ENCODE data around the gene HLA-DQA1. TPM values are rescaled to one million over a fixed set of nuclear protein-coding genes. Genes with fewer than 3 reads are reported as not detected.
"Not testable (repeated sequence)": the region's sequence is repeated elsewhere in the genome, so short reads cannot be mapped to it uniquely, and the experiment has no call there.

Gene HLA-DQA1
- total RNA-seq (10 to 100 TPM in 4 of 5 experiments, 1 to 10 TPM in 1; 8.5 to 43.4 (median 12.1) TPM), polyA plus RNA-seq (under 1 TPM; 0.59 to 0.67 TPM), total RNA-seq (not detected)

GRCh38 chr6:32637219-32637880, at the start of gene HLA-DQA1:
TSS of gene HLA-DQA1 (plus strand) at chr6:32637406. CDS start at chr6:32637459, 53 bp downstream.
- Mint-ChIP-seq H3K27me3 (peaks cover 0 to 49% (median 9%) of the 10 kb centered on the region in 5 donors), H3K4me3 (peak within 1 kb of the TSS in 1 of 10 donors; percentile 82), H3K4me1 (peaks cover 0 to 33% (median 10%) of the 10 kb centered on the region in 7 donors), H3K36me3 (peaks cover 0 to 8% (median 3%) of the 10 kb centered on the region in 5 donors), H3K9me3 (peaks cover 0 to 4% (median 0%) of the 10 kb centered on the region in 11 donors), H3K27ac (peak within 1 kb of the TSS in 1 of 9 donors; percentile 87)
- ChIA-PET CTCF (no interaction called here), POLR2A (no interaction called here)
- Histone ChIP-seq H3K27me3 (ENCODE audit: control insufficient read depth in 2 of 2, insufficient read depth in 2 of 2, low read length in 2 of 2) (no peaks in the 10 kb centered on the region), H3K27ac (ENCODE audit: low read depth, low read length) (no peak within 1 kb of the TSS), H3K36me3 (ENCODE audit: control insufficient read depth in 2 of 3, insufficient read depth in 3 of 3, low read length in 3 of 3) (no peaks in the 10 kb centered on the region), H3K4me1 (ENCODE audit: control insufficient read depth in 2 of 2, insufficient read depth in 2 of 2, low read length in 2 of 2) (peaks cover 0 to 6% of the 10 kb centered on the region in 2 donors), H3K4me3 (ENCODE audit: low read length) (peak within 1 kb of the TSS; percentile 24), H3K9me3 (ENCODE audit: control insufficient read depth in 2 of 3, low read length in 3 of 3) (no peaks in the 10 kb centered on the region)
- ATAC-seq (peak; percentile 82), DNase-seq (no peak)
- intact Hi-C loops (cut with micrococcal nuclease), result no loop called here

GRCh38 chr6:32588156-32588555, 49.0 kb upstream of the HLA-DQA1 start:
- no peak overlapping the region for H3K4me3 ChIP-seq (ENCODE audit: low read length)

GRCh38 chr6:32589596-32590449, 47.4 kb upstream of the HLA-DQA1 start, which contains the start of gene HLA-DRB1:
TSS of gene HLA-DRB1 (minus strand) at chr6:32589848. CDS start at chr6:32589742, 106 bp downstream.
- Mint-ChIP-seq H3K27me3 (peaks cover 0 to 5% (median 4%) of the 10 kb centered on the region in 5 donors), H3K4me1 (peaks cover 0 to 25% (median 6%) of the 10 kb centered on the region in 7 donors), H3K27ac (peak within 1 kb of the TSS in 2 of 9 donors; percentile 15 to 77), H3K9me3 (peaks cover 0 to 2% (median 0%) of the 10 kb centered on the region in 11 donors), H3K36me3 (peaks cover 0 to 6% (median 0%) of the 10 kb centered on the region in 5 donors), H3K4me3 (peak within 1 kb of the TSS in 8 of 10 donors; percentile 13 to 83 (median 69))
- Histone ChIP-seq H3K4me3 (ENCODE audit: low read length) (peak within 1 kb of the TSS; percentile 48), H3K27me3 (ENCODE audit: control insufficient read depth in 2 of 2, insufficient read depth in 2 of 2, low read length in 2 of 2) (no peaks in the 10 kb centered on the region), H3K36me3 (ENCODE audit: control insufficient read depth in 2 of 3, insufficient read depth in 3 of 3, low read length in 3 of 3) (no peaks in the 10 kb centered on the region), H3K27ac (ENCODE audit: low read depth, low read length) (no peak within 1 kb of the TSS), H3K4me1 (ENCODE audit: control insufficient read depth in 2 of 2, insufficient read depth in 2 of 2, low read length in 2 of 2) (no peaks in the 10 kb centered on the region), H3K9me3 (ENCODE audit: control insufficient read depth in 2 of 3, low read length in 3 of 3) (no peaks in the 10 kb centered on the region)
- ATAC-seq (peak; percentile 96), DNase-seq (peak in 3 of 9 donors; percentile 22 to 59 (median 30))
- ChIA-PET POLR2A (no interaction called here), CTCF (no interaction called here)
- intact Hi-C loops (cut with micrococcal nuclease), result no loop called here

More at GRCh38 chr6:32588156-32588555, 49.0 kb upstream of the HLA-DQA1 start:
- no peak for ATAC-seq
- peaks cover 0 to 12% (median 0%) of the 10 kb centered on the region in 5 donors for H3K36me3 Mint-ChIP-seq
- DNase-seq, result no peak
- no peak overlapping the region for H3K27ac Mint-ChIP-seq
- Histone ChIP-seq H3K4me1 (ENCODE audit: control insufficient read depth in 2 of 2, insufficient read depth in 2 of 2, low read length in 2 of 2) (no peaks in the 10 kb centered on the region), H3K27ac (ENCODE audit: low read depth, low read length) (no peak overlapping the region), H3K27me3 (ENCODE audit: control insufficient read depth in 2 of 2, insufficient read depth in 2 of 2, low read length in 2 of 2) (no peaks in the 10 kb centered on the region), H3K9me3 (ENCODE audit: control insufficient read depth in 2 of 3, low read length in 3 of 3) (no peaks in the 10 kb centered on the region), H3K36me3 (ENCODE audit: control insufficient read depth in 2 of 3, insufficient read depth in 3 of 3, low read length in 3 of 3) (no peaks in the 10 kb centered on the region)
- peak overlapping the region in 2 of 10 donors; percentile 26 to 73 for H3K4me3 Mint-ChIP-seq
- H3K27me3 Mint-ChIP-seq, result peaks cover 0 to 8% (median 4%) of the 10 kb centered on the region in 5 donors
- intact Hi-C loops (cut with micrococcal nuclease), result no loop called here
- peaks cover 0 to 33% (median 6%) of the 10 kb centered on the region in 7 donors for H3K4me1 Mint-ChIP-seq
- H3K9me3 Mint-ChIP-seq, result peaks cover 0 to 2% (median 0%) of the 10 kb centered on the region in 11 donors
- ChIA-PET CTCF (no interaction called here), POLR2A (no interaction called here)

GRCh38 chr6:32590713-32591112, 46.5 kb upstream of the HLA-DQA1 start:
- H3K27me3 Mint-ChIP-seq; H3K36me3 ChIP-seq (ENCODE audit: control insufficient read depth in 2 of 3, insufficient read depth in 3 of 3, low read length in 3 of 3); CTCF ChIA-PET; H3K36me3 Mint-ChIP-seq; POLR2A ChIA-PET; H3K9me3 Mint-ChIP-seq; H3K4me1 ChIP-seq (ENCODE audit: control insufficient read depth in 2 of 2, insufficient read depth in 2 of 2, low read length in 2 of 2); H3K27me3 ChIP-seq (ENCODE audit: control insufficient read depth in 2 of 2, insufficient read depth in 2 of 2, low read length in 2 of 2); H3K9me3 ChIP-seq (ENCODE audit: control insufficient read depth in 2 of 3, low read length in 3 of 3); intact Hi-C loops (cut with micrococcal nuclease); H3K4me3 ChIP-seq (ENCODE audit: low read length); H3K27ac Mint-ChIP-seq; H3K4me3 Mint-ChIP-seq; ATAC-seq; DNase-seq; H3K27ac ChIP-seq (ENCODE audit: low read depth, low read length): not testable (repeated sequence)
- peaks cover 0 to 25% (median 5%) of the 10 kb centered on the region in 7 donors for H3K4me1 Mint-ChIP-seq

GRCh38 chr6:32597024-32597423, 40.2 kb upstream of the HLA-DQA1 start:
- Mint-ChIP-seq H3K9me3 (peaks cover 0 to 7% (median 2%) of the 10 kb centered on the region in 11 donors), H3K4me1 (peaks cover 0 to 9% (median 4%) of the 10 kb centered on the region in 7 donors), H3K36me3 (peaks cover 0 to 3% (median 0%) of the 10 kb centered on the region in 5 donors), H3K4me3 (no peak overlapping the region), H3K27ac (no peak overlapping the region), H3K27me3 (peaks cover 0 to 4% (median 0%) of the 10 kb centered on the region in 5 donors)
- H3K27ac ChIP-seq (ENCODE audit: low read depth, low read length), result no peak overlapping the region
- H3K4me1 ChIP-seq (ENCODE audit: control insufficient read depth in 2 of 2, insufficient read depth in 2 of 2, low read length in 2 of 2), result no peaks in the 10 kb centered on the region
- ChIA-PET POLR2A (no interaction called here), CTCF (no interaction called here)
- DNase-seq (no peak), ATAC-seq (no peak)
- intact Hi-C loops (cut with micrococcal nuclease), result no loop called here
- no peaks in the 10 kb centered on the region for H3K27me3 ChIP-seq (ENCODE audit: control insufficient read depth in 2 of 2, insufficient read depth in 2 of 2, low read length in 2 of 2)
- H3K36me3 ChIP-seq (ENCODE audit: control insufficient read depth in 2 of 3, insufficient read depth in 3 of 3, low read length in 3 of 3), result no peaks in the 10 kb centered on the region
- no peak overlapping the region for H3K4me3 ChIP-seq (ENCODE audit: low read length)
- H3K9me3 ChIP-seq (ENCODE audit: control insufficient read depth in 2 of 3, low read length in 3 of 3), result no peaks in the 10 kb centered on the region

- H3K4me1 Mint-ChIP-seq, result peaks cover 12 to 37% (median 27%) of the 10 kb centered on the region in 7 donors
- Histone ChIP-seq H3K4me1 (ENCODE audit: control insufficient read depth in 2 of 2, insufficient read depth in 2 of 2, low read length in 2 of 2) (no peaks in the 10 kb centered on the region), H3K27me3 (ENCODE audit: control insufficient read depth in 2 of 2, insufficient read depth in 2 of 2, low read length in 2 of 2) (no peaks in the 10 kb centered on the region), H3K27ac (ENCODE audit: low read depth, low read length) (no peak overlapping the region), H3K4me3 (ENCODE audit: low read length) (no peak overlapping the region), H3K9me3 (ENCODE audit: control insufficient read depth in 2 of 3, low read length in 3 of 3) (no peaks in the 10 kb centered on the region), H3K36me3 (ENCODE audit: control insufficient read depth in 2 of 3, insufficient read depth in 3 of 3, low read length in 3 of 3) (no peaks in the 10 kb centered on the region)
- ATAC-seq (no peak), DNase-seq (no peak)
- peaks cover 0 to 20% (median 8%) of the 10 kb centered on the region in 11 donors for H3K9me3 Mint-ChIP-seq
- peak overlapping the region in 3 of 10 donors; percentile 9 to 61 (median 57) for H3K4me3 Mint-ChIP-seq
- POLR2A ChIA-PET, result no interaction called here
- peaks cover 0 to 14% (median 10%) of the 10 kb centered on the region in 5 donors for H3K36me3 Mint-ChIP-seq
- intact Hi-C loops (cut with micrococcal nuclease), result no loop called here
- CTCF ChIA-PET, result no interaction called here
- peak overlapping the region in 4 of 9 donors; percentile 47 to 83 (median 71) for H3K27ac Mint-ChIP-seq
- H3K27me3 Mint-ChIP-seq, result peaks cover 0 to 7% (median 0%) of the 10 kb centered on the region in 5 donors
Measured at GRCh38 chr6:32602383-32602782, 34.8 kb upstream of the HLA-DQA1 start.
